Skin of body (tissue), 2 donors: ENCODE measurements around the gene HOXA4. TPM values are rescaled to one million over a fixed set of nuclear protein-coding genes. Genes with fewer than 3 reads are reported as not detected.

Experiments
- DNase-seq: peaks from one replicate; lab custom pipeline; 2025; lab: John Stamatoyannopoulos, UW
- total RNA-seq: library from RNA; depleted of rRNA; stranded (reverse); fragments of >200 nt; gene quantifications from one replicate; pipeline ENCODE4 v1.2.3, GENCODE V29; 2014

Gene HOXA4
- 0.69 TPM for total RNA-seq

DNA sequence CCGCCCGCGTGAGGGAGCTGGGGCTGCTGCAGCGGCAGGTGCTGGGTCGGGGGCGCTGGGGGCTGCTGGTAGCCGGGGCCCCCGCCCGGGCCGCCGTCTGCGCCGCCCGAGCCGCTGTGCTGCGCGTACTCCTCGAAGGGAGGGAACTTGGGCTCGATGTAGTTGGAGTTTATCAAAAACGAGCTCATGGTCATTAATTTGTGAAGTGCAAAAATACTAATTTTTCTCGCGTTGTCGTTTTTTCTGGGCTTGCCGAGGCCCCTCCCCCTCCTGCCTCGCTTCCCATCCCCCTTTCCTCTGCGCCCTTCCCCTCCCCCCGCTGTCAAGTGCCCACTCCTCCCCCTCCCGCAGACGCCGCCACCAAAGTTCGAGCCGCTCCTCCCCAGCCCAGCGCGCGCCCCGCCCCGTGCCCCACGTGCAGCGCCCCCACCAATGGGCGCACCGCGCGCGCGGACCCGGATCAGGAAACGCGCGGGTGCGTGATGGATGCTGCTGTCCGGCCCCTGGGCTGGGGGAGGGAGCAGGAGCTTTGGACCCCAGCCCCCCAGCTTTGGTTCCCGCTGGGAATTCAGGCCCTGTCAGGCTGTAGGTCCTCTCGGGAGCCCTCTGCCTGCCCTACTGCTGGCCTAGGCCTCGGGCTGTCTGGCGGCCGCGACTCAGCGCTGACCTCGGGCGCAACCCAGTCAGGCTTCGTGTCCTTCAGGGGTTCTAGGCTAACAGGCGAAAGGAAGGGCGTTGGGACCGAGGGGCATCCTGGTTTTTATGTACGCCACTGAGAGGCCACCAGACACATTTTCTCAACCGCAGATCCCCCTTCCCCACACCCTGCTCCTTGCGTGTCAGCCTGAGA, at the start of gene HOXA4:
Gene HOXA4 (minus strand): TSS at position 218 of the 850 bp plus-strand sequence. CDS start 24 bp downstream, at position 194.
- DNase-seq = peak; percentile 83

DNA sequence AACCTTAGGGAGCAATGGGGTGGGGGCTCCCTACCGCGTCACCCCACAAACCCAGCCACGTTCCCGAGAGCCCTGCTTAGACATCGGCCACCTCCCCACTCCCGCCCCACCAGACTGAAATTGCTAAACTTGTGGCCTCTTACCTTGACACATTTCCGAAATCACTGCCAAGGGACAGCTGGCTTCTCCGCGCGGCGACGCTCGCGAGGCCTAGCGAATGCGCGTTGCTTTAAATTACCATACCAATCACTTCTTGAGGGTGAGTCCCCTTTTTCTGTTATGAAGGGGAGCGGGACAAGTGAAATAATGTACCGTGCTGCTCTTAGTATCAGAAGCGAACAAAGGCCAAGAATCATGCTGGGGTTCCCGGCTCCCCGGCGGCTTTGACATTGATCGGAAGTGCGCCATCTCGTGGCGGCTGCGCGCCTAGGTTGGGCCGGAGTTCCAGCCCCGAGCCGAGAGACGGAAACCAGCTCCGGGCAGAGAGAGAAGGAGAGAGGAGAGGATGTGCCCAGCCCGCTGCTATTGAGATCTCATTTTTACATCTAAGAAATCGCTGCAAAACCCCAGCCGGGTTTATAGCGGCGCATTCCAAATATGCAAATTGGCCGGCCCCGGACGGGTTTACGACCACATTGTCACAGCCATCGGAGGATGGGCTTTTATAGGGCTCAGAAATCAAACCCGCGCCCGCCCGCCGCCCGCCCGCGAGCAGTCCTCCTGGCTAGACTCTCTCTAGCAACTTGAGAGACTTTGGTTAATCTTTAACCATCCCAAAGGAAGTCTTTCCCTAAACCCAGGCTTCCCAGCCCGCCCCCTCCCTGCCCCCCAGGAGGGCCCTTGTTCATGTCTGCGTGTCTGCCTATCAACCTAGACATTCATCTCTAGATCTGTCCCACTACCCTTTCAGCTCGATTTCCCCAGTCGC, 49.2 kb upstream of the HOXA4 start:
- peak; percentile 84 for DNase-seq

DNA sequence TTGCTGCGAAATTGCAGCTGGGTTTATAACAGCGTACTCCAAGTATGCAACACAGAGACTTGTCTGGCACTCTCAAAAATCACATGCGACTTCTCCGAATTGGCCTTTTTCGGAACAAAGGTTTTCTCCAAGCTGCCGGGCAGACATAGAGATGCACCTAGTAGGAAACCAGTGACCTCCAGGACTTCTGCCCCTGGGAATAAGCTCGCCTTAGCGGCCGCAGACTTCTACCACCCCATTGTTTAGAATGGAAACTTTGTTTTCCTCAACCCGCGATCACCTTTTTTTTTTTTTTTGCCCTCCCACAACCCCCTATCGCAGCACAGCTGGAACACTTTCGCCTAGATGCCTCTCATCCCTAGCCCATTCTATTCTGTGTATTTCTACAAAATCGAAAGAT, 48.5 kb upstream of the HOXA4 start:
- DNase-seq = peak; percentile 59

- DNase-seq = no peak
Observed at GRCh38 chr7:27178366-27178765, 47.8 kb upstream of the HOXA4 start.

GRCh38 chr7:27177795-27178320, 47.3 kb upstream of the HOXA4 start:
- DNase-seq = no peak

GRCh38 chr7:27176962-27177794, 46.6 kb upstream of the HOXA4 start:
- no peak for DNase-seq

- DNase-seq = no peak
Observed at GRCh38 chr7:27176524-27176845, 45.9 kb upstream of the HOXA4 start.

DNA sequence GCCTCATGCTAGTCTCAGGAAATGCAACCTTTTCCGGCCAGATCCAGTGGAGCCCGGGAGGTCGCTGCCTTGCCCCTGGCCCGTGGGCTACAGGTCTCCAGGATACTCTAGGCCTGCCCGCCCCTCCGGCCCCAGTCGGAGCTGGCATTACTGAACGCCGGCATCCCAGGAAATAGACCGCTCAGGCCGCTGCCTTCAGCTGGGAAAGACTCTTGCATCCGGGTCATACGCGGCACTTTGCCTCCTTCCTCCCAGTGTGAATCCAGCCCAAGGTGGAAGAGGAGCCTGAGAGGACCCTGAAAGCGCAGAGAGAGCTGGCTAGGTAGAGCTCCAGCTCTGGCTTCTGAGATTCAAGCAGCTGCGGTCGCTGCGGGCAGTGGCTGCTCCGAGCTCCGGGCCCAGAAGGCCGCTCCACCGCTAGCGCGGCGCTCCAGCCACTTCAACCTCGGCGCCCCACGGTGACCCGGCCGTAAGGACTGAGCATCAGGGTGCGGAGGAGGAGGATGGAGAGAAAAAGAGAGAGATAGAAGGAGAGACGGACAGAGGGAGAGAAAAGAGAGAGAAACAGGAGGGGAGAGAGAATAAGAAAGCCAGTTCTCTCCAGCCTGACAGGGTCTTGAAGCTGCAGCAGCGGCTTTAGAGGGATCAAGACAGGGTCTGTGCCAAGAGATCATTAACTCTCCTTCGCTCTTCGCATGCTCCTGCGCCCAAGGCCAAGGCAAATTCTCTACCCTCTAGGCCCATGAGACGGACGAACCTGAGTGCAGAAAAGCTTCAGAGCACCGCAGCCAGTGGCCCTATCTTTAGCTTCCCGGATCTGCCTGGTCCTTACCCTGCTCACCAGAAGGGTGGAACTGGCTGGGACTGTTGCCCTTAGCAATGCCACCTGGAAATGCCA, 45.3 kb upstream of the HOXA4 start:
- DNase-seq = no peak

GRCh38 chr7:27174874-27175625, 44.5 kb upstream of the HOXA4 start:
- DNase-seq = no peak

DNA sequence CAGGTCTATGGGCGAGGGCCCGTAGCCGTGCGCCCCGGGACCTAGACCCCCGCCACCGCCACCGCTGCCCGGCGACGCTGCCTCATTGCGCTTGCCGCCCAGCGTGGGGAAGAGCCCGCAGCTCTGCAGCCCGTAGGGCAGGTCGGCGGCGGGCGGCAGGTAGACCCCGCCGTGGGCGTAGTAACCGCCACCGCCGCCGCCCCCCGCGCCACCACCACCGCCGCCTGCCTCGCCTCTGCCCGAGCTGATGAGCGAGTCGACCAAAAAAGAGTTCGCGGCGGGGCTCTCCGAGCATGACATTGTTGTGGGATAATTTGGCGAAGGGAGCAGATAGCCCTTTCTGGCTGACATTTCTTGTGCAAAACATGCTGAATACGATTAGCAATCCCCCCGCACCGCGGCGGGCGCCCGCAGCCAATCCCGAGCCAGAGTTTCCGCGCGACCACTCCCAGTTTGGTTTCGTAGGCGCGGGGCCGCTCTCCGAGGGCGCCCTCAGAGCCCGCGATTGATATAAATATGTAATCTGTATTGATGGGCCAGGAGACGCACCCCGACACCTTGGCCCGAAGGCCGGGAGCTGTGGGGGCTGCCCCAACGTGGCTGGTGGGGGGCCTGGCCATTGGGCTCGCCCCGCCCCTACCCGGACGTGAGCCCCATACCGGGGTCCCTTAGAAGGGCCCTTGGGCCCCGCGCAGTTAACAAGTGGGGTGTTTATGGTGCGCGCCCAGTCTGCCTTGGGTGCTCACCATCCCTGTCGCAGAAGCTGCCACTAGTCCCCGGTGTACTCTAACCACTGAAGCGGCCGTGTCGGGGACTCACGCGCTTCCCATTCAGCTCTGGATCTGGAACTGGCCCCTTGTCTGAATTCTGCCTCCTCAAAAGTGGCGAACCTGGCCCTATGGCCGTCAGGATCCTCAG, 43.7 kb upstream of the HOXA4 start, which contains the start of gene HOXA10:
Gene HOXA10 (minus strand): TSS at position 365 of the 918 bp plus-strand sequence. CDS start 14 bp downstream, at position 351.
- DNase-seq = peak; percentile 85

DNA sequence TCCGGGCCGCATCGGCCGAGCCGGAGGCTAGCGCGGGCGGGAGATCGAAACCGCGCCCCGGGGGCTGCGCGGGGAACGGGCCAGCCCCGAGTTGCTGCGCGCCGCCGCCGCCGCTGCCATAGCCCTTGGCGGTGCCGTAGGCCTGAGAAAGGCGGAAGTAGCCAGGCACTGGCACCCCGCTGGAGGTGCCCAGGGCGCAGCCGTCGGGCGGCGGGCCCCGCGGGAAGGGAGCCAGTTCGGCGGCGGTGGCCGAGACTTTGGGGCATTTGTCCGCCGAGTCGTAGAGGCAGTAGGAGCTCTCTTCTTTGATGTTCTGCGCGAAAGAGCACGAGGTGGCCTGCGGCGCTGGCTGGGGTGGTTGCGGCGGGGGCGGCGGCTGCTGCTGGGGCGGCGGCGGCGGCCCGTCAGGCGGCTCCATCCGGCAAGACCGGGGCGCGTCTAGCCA, 43.0 kb upstream of the HOXA4 start:
- no peak for DNase-seq

- DNase-seq = peak; percentile 60
Observed at GRCh38 chr7:27172823-27173510, 42.4 kb upstream of the HOXA4 start.

DNA sequence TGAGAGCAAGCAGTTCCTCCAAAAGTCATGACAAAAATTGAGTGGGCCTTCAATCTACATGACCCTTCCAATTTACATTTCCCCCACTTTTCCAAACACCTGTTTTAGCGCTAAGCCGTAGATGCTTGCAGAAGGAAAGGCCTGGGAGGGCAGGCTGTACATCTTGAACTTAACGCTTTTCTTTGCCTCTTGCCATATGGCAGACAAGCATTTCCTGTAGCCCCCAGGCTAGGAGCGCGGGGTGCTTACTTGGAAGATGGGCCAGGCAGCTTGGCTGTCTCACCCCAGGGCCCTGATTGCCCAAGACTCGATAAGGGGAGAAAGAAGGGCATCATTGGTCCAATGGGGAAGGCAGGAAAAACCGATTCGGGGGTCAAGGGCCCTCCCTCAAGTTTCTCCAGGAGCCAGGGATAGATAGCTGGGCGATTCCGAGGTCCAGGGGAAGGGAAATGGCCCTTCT, 41.8 kb upstream of the HOXA4 start:
- DNase-seq = no peak

GRCh38 chr7:27171637-27172314, 41.2 kb upstream of the HOXA4 start:
- DNase-seq = no peak

GRCh38 chr7:27171325-27171636, 40.7 kb upstream of the HOXA4 start:
- no peak for DNase-seq

GRCh38 chr7:27170426-27171324, 40.1 kb upstream of the HOXA4 start:
- DNase-seq = no peak
